NCI-H2029 (cell line): ENCODE data around the gene TBX18.

Experiments
- DNase-seq: peaks from one replicate; lab custom pipeline; 2025; lab: John Stamatoyannopoulos, UW

The TBX18 gene

DNA sequence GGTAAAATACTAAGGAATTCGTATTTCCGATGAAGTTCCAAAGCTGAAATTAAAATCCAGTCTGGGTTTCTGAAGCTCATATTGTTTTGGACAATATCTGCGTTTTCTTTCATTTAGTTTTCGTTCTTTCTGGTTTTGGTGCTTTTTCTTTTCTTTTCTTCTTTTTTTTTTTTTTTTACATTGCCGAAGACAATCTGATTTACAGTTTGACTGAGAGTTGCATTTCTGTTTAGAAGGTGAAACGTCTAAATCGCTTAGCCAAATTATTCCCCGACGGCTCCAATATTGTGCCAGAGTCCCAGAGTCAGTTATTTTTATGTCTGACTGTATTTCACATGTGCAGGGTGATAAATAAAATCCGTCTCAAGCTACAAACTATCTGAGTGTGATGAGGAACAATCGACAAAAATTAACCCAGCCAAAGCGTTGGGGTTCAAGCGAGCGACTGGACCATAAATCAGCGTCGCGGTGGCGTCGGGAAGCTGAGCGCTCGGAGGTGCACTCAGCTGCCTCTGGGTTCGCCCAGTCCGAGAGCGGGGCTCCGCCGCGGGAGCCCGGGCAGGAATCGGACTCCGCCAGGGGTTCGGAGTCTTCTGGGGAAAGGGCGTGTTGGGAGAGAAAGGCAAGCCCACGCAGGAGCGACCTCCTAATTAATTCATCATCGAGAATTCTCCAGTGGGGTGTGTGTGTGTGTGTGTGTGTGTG is 8.2 kb upstream of the TBX18 start:
- no peak for DNase-seq

DNA sequence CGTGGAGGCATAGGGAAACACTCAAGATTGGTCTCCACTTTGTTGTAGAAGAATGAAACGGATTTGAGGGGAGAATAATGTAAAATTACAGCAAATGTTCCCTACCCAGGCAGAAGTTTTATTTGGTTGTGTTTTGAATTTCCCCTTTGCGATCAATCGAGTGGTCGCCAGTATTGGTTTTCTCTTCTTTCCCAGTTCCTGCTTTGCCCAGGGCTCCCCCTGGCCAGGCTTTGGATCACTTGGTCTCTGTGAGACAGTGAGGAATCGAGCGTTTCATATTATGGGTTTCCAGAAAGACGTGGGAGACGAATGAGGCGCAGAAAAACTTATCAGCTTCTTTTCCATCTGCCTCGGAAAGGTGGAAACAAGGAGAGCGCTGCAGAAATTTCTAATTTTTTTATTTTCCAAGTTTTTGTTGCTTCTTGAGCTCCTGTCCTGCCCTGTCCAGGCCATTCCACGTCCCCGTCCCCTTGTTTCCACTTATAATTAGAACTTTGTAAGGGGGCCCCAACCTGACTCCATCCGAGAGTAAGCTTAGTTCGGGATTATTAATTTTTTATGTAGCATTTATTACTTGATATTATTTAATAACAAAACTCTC is 7.5 kb upstream of the TBX18 start:
- DNase-seq, result no peak

DNA sequence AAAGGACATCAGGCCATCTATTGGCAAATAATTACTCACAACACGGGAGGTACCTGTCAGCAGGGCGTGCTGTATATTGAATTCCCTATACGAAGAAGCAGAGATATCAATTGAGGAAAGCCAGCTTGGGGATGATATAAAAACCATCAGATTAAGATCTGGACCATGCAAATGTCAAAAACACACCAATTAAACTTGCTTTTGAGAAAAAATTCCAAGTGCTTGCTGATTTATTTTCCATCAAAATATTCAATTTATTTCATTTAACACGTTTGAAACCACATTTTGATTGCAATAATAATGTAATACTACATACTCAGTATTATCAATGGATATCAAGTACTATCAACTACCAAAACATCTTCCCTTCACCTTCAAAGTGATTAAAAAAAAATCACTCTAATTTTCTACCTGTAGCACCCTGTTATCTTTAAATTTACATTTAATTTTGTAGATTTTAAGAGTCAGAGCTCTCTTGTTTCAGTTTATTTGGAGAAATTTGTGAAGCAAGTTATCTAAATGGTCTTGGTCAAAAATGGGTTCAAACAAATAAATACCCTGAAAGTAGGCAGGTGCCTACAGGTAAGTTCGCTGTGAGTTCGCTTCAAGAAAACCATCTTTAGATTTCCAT is 6.8 kb upstream of the TBX18 start:
- no peak for DNase-seq

DNA sequence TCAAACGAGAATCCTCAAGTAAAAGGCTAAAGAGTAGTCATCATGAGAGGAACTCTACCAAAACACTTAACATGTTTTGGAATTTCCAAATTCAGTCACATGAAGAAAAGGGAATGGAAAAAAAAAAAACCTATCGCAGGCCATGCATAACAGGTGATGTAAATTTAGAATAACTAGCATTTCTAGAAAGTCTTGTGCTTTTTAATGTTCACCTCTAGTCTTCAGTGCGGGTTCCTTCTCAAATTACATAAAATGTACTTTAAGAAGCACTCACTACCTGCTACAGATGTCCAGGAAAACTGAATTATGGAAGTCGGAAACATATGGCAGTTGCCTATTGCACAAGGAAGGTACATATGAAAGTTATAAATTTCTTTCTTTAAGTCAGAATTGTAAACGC is 6.1 kb upstream of the TBX18 start:
- no peak for DNase-seq

DNA sequence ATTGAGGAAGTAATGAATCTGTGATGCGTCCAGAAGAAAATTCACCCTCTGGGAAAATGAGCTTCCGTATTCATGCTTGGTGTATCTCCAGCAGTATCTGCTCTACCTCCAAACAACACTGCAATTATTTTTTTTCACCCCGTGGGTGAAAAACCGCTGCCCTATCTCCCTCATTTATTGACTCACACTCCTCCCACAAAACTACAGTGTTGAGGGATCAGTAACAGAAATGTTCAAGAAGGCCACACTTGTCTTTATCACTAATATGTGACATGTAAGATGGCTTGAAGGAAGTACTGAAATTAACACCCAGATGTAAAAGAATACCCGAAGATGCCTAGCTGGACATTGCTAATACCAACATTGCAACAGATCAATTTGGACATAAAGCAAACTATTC is 4.9 kb upstream of the TBX18 start:
- DNase-seq, result no peak

DNA sequence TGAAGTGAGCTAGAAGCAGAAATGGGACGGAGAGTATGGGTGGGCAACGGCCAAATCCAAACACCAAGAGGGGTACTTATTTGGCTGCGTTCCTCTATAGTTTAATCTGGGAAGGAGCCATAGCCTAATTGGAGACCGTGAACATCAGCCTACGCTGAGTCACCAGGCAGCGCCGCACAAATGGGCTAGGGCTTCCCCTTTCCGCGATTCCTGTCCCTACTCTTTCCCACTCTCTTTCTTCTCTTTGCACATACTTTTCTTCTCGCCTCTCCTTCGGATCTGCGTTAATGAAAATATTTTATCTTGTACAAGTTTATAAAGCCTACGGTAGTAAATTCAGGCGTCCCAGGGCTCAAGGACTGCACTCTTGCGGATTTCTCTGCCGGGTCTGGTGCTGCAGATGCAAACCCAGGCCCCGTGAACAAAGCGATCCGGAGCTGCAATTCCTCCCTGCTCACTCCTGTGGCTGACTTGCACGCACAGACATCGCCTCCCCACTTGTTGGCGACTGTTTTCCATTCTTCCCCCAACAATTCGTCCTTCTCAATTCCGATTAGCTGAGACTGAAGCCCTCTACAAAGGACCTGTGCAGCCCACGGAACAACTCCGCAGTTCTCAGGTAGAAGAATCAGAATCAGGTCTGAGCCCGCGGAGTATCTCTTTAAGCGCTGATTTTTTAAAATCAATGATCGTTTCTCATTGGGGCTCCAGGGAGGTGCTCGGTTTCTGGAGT is 4.2 kb upstream of the TBX18 start:
- no peak for DNase-seq

DNA sequence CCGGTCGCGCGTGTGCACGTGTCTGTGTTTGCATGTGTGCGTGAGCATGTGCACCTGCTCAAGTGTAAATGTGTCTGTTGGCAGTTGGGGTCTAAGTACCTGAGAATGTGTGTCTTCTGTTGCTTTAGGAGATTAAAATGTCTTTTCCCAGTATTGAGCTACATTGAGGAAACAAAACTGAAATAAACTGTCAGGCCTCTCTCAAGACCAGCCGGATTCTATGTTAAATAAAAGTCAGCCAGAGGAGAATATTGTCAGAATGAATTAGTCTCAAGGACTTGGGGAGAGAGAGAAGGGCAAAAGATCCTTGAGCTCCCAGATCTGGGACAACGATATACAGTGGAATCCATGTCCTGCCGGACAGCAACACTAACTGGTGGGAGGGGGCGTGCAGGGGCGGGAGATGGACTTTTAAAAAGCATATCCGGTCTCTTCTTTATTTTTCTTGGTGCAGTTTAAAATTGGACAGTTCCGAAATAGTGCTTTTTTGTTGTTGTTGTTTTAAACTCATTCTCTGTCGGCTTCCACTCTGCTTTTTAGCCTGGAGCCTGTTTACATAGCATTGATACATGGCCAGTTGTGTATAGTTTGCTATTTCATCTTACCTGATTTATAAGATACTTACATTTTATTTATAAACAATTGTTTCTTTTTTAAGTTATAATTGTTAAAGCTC is 3.3 kb upstream of the TBX18 start:
- DNase-seq, result no peak

DNA sequence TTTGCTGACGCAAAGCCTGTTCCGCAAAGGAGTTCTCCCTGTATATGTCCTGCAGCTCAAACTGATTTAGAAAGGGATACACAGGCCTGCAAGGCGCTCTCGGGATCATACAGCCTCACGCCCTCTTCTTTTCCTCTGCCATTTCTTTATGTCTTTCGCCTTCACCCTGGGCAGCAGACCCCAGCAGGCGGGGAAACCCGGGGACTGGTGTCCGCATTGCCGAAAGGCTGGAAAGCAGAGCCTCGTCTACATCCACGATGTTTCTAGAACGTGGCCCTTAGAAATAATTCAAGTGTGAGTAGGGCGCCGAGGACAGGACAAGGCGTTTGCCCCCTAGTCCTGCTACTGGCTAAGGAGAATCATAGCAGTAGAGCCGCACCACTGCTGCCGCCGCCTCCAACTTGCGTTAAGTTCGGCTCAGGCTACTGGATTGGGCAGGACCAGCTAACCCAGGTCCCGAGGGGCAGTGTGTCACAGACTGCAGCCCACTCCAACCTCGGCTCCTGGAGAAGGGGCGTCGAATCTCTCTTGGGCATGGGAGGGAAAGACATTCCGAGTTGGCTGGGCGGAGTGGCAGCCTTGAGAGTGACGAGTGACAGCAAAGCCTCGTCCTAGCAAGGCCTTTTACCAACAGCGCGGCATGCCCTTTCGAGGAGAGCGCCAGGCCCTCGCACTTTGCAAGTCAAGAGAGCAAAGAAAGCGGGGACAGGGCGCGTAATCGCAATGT is 2.6 kb upstream of the TBX18 start:
- DNase-seq, result no peak

DNA sequence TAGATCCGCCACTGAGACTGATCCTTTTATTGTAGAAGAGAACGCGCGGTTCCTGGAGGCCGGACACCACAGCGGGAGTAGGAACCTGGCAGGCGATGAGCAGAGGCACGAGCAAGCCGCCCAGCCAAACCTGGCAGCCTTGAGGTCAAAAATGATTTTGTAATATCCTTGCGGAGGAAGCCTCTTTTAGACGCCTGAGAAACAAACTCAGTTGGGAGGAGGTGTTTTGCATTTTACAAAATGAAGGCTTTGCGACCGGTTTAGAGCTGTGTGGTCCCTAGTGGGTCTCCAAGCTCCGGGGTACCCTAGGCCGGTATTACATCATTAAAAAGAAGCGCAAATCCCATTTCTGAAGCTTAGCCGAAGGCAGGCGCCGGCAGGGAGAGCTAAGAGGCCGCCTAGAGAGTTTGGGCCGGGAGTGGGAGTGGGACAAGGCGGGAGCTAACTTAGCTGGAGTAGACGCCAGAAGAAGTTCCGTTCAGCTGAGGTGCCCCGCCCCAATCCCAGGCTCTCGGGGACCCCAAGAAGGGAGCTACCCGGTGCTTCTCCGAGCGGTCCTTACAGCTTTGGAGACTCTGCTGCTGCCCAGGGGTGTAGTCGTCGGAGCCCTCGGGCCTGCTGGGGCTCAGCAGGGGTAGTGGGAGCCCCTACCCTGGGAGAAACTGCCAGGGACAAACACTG is 1.9 kb upstream of the TBX18 start:
- no peak for DNase-seq

DNA sequence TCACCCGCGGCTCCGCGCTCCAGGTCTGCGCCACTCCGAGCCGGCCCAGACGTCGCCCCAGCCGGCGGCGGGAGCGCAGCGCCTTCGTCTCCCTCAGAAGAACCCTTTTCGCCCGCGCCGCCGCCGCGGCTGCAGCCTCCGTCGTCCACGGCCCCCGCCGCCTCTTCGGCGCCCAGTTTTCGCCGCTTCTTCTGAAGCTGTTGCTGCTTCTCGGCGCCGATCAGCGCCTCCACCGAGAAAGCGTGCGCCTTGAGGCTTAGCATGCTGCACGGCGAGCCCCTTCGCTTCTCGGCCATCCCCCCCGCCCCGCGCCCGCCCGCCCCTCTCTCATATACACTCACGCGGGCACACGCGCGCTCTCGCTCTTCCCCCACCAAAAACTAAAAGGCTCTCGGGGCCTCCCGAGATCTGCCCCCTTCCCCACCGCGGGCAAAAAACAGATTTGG is 489 bp downstream of the TBX18 start:
- DNase-seq, result no peak

DNA sequence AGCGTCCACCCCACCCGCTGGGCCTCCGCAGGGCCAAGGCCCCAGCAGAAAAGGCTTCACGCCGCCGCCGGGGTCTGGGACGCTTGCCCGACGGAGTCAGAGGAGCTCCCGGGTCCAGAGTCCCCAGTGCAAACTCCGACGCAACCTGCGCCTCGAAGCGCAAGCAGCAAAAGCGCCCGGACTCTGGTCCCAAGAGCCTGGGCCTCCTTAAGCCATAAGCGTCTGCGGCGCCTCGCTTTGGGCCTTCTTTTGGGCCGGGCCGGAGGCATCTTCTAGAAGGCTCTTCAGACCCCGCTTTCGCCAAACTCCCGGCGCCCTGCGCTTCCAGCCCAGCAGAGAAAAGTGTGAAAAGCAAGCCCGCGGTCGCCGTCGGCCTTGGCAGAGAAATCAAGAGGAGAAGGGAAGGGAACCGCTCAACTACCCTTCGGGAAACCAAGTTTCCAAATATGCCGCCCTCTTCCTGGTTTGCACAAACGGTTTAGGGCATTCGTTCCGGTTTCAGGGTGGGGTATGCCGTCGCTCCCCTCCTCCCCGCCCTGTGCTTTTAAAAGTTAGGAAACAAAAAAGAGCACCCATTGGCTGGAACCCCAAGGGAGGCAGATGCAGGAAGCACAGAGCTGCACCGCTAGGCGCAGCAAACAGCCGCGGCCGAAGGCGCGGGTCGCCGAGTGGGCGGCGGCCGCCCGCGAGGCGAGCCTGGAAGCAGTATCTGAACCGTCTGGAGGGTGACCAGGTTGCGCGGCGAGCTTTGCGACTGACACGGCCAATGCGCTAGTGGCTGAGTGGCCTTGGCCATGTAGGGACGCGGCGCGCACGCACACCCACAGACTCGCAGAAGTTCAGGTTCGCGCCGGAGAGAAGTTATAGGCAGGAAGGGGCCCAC is 1.2 kb downstream of the TBX18 start:
- DNase-seq, result no peak

DNA sequence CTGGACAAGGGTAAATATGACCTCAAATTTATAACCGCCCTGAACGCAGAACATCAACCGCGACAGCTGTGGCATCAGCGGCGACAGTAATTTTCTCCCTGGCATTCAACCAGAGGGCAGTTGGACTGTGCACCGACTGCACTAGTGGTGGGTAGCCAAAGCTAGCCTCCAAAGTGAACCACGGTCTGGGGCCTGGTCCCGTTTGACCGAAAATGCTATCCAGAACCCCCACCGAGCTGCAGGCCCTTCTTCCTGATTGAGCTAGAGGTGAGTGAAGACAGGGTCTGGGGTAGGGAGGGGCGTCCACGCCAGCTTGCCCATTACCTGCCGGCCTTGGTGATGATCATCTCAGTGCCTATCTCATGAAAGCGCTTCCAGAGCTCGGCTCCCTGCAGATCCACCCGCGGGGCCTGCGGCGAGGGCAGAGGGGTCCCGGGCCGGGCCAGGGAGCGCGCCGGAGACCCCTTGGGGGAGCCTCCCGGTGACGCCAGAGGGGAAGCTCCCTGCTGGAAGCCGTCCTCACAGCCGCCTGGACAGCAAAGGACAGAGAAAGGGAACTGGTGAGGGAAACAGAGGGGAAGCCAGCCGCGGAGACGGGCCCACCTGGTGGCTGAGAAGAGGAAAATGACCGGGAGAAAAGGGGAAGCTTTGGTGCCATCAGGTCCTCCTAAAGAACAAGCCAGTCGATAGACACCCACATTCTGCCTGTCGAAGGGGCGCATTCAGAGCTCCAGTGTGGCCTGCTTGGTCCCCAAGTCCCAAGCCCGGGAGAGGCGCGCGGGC is 2.0 kb downstream of the TBX18 start:
- no peak for DNase-seq

DNA sequence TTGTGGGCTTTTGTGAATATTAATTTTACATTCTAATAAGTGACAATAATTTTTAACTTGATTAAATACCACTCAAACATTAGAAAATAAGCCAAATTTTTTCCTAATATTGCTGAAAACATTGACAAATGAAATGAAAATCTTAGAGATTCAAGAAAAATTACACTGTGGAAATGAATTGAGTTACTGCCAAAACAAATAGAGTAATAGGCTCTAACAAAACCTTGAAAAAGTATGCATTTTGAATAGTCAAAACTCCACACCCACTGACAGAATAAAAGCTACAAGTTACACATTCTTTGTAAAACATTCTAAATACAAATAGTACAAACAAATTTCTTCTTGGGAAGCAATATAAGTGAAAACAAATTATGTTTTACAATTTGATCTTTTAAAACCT is 5.9 kb downstream of the TBX18 start:
- no peak for DNase-seq

DNA sequence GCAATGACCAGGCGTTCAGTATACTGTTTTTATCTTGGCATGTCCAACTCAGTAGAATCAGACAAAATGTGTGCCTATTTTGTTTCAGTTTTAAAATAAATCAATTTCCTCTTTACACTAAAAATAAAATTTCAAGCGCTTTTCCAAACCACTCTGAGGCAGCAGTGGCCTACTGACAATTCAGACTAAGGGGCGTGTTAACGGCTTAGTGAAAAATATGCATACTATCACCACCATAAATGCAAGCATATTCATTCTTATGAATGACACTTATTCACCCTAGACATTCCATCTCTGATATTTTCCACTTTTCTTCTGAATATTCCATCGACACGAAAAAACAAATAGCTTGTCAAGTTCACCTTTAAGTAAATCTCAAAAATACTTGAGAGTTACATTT is 7.5 kb downstream of the TBX18 start:
- DNase-seq, result no peak

DNA sequence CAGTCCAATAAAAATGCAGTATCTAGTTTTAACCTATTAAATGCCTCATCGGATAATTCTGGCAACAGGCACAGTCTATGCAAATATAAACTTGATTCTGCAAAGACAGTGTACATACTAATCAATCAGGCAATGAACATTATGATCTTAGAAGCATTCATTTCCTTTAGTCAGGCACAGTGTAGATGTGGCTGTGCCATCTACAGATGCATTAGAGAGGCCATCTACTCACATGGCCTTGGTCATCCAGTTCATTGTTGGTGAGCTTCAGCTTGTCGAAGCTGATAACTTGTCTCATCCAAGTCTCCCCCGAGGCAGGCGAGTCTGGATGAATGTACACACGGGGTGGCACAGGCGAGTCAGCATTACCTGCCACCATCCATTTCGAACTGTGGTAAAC is 7.9 kb downstream of the TBX18 start:
- no peak for DNase-seq

DNA sequence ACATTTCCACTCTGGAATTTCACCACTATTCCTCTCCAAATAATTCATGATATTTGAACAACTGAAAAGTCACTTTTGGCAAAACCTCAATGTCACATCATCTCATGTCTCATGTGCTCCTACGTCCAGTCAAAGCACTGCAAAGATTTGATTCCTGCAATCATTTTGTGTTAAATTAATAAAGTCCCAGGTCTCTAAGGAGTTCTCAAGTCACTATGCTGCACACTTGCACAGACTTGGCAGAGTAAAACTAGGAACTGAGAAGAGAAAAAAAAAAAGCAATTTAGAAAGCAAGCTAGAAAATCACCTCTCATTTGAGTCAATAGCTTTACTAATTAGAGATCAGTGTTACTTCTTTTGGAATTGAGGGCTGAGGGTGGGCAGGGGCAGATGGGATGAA is 11.2 kb downstream of the TBX18 start:
- no peak for DNase-seq

DNA sequence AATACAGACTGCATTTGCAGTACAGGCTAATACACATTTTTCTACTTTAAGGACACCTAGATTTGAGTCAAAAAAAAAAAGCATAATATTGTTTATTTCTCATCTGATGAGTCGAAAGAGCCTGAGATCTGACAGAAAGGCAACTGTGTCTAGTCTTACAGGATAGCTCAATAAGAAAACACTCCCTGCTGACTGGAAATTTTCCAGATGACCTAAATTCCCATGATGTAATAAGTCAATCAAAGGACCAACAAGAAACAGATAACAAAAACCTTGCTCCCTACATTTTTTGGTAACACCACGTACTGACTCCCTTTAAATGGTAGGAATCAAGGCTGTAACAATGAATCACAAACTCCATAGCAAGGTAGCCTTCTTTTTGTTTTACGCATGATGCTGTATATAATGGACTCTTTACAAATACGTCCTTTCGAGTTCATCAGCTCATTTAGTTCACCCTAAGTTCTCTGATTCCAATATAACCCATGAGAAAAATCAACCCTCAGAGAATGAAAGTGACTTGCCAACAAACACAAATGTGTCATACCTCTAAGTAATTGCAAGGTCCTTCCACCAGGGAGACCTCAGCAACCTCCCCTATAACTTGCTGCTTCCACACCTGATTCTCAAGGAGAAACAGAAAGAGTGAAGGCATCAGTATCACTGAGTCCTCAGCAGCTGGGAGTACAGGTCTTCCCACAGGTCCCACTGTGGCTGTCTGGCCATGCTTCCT is 12.1 kb downstream of the TBX18 start:
- DNase-seq, result no peak

DNA sequence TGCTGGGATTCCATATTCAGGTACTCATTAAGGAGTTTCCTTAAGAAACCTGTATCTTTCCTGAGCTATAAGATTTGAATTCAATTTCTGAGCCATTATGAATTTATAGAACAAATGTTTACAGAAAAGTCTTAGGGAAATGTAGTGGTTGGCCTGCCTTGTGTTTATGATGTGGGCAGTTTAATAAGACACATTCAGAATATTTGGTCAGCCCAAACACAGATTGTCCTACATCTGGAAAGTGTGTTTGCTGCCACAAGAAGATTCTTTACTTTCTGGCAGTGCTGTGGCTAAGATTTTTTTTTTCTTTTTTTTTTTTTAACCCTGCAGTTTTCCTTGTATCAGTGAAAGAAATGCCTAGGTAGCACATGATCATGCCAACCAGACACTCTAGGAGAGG is 15.2 kb downstream of the TBX18 start:
- no peak for DNase-seq

DNA sequence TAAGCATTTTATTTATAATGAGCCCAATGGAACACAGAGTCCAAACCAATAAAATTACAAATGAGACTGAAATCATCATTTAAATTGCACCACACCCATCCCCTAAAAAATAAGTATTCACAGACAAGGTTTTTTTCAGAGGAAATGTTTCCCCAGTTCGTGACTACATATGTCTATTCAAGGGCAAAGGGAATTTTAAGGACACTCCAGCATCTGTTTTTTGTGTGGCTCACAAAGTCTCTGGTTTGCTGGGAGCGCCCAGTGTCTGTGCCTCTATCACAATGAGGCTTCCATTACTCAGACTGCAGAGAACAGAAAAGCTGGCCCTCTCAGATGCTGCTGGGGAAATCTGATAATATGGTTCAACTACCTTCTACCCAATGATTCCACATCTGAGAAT is 16.0 kb downstream of the TBX18 start:
- no peak for DNase-seq
